Activated CD4-positive, alpha-beta T cell treated with anti-CD3 and anti-CD28 coated beads, Interleukin-2, amount 10 ng/mL, durations not matched to agents 24 days and 14 days (primary cell): ENCODE measurements around the gene DDX10. TPM values are rescaled to one million over a fixed set of nuclear protein-coding genes. Genes with fewer than 3 reads are reported as not detected.

ENCODE experiments used
- DNase-seq: peaks from one replicate; pipeline ENCODE4 v3.0.0; 2022
- H3K27ac Mint-ChIP-seq: one replicate; pipeline ENCODE4 v1.8.0; 2022; ENCODE audit warnings: mild to moderate bottlenecking, mixed read lengths
- H3K27me3 Mint-ChIP-seq: one replicate; pipeline ENCODE4 v1.8.0; 2022; ENCODE audit warnings: mixed read lengths
- H3K36me3 Mint-ChIP-seq: one replicate; pipeline ENCODE4 v1.8.0; 2022; ENCODE audit warnings: low read depth, mild to moderate bottlenecking, mixed read lengths
- H3K4me1 Mint-ChIP-seq: one replicate; pipeline ENCODE4 v1.8.0; 2021; ENCODE audit warnings: mixed read lengths
- H3K4me3 Mint-ChIP-seq: one replicate; pipeline ENCODE4 v1.8.0; 2022; ENCODE audit warnings: mild to moderate bottlenecking, moderate library complexity, mixed read lengths
- H3K9me3 Mint-ChIP-seq: one replicate; pipeline ENCODE4 v1.8.0; 2021; ENCODE audit warnings: mixed read lengths
- intact Hi-C: fragments of 100-400 bp; cut with micrococcal nuclease; formaldehyde crosslinking; loops from one replicate; pipeline ENCODE4 v1.15.1; 2023
- total RNA-seq: library from RNA; stranded (reverse); gene quantifications from 2 replicates; pipeline ENCODE4 v1.2.3, GENCODE V29; 2022

The DDX10 gene
- total RNA-seq, 1 donor from 2014 or later, result 71.6 TPM

- Mint-ChIP-seq H3K27me3 (no peaks in the 10 kb centered on the region), H3K36me3 (peaks cover 11% of the 10 kb centered on the region), H3K27ac (no peak overlapping the region)
These were observed 250.1 kb downstream of the DDX10 start for GRCh38 chr11:108914981-108915380.

GRCh38 chr11:108915666-108916065 is 250.8 kb downstream of the DDX10 start:
- H3K4me3 Mint-ChIP-seq, result no peak overlapping the region
- intact Hi-C loops, result no loop called here
- H3K27ac Mint-ChIP-seq, result no peak overlapping the region
- H3K27me3 Mint-ChIP-seq, result no peaks in the 10 kb centered on the region
- DNase-seq, result no peak
- peaks cover 14% of the 10 kb centered on the region for H3K36me3 Mint-ChIP-seq
- H3K9me3 Mint-ChIP-seq, result peaks cover 5% of the 10 kb centered on the region
- peaks cover 2% of the 10 kb centered on the region for H3K4me1 Mint-ChIP-seq

More at GRCh38 chr11:108914981-108915380, 250.1 kb downstream of the DDX10 start:
- Mint-ChIP-seq H3K4me3 (no peak overlapping the region), H3K9me3 (peaks cover 3% of the 10 kb centered on the region), H3K4me1 (peaks cover 2% of the 10 kb centered on the region)
- intact Hi-C loops, result no loop called here
- DNase-seq, result no peak

GRCh38 chr11:108916290-108916689 is 251.4 kb downstream of the DDX10 start:
- Mint-ChIP-seq H3K36me3 (peaks cover 14% of the 10 kb centered on the region), H3K27ac (no peak overlapping the region), H3K4me1 (peaks cover 2% of the 10 kb centered on the region), H3K27me3 (no peaks in the 10 kb centered on the region), H3K9me3 (peaks cover 5% of the 10 kb centered on the region), H3K4me3 (no peak overlapping the region)
- no peak for DNase-seq
- intact Hi-C loops, result no loop called here

GRCh38 chr11:108916935-108917334 is 252.1 kb downstream of the DDX10 start:
- H3K27me3 Mint-ChIP-seq, result no peaks in the 10 kb centered on the region
- H3K36me3 Mint-ChIP-seq, result peaks cover 14% of the 10 kb centered on the region
- no peak for DNase-seq
- no peak overlapping the region for H3K27ac Mint-ChIP-seq
- peaks cover 5% of the 10 kb centered on the region for H3K9me3 Mint-ChIP-seq
- intact Hi-C loops, result no loop called here
- H3K4me3 Mint-ChIP-seq, result no peak overlapping the region
- H3K4me1 Mint-ChIP-seq, result peaks cover 2% of the 10 kb centered on the region

- no peak overlapping the region for H3K27ac Mint-ChIP-seq
- peaks cover 5% of the 10 kb centered on the region for H3K9me3 Mint-ChIP-seq
- intact Hi-C loops, result no loop called here
- DNase-seq, result no peak
- H3K36me3 Mint-ChIP-seq, result peaks cover 17% of the 10 kb centered on the region
- H3K4me1 Mint-ChIP-seq, result no peaks in the 10 kb centered on the region
- H3K27me3 Mint-ChIP-seq, result no peaks in the 10 kb centered on the region
- no peak overlapping the region for H3K4me3 Mint-ChIP-seq
These were observed 256.3 kb downstream of the DDX10 start for GRCh38 chr11:108921211-108921610.

GRCh38 chr11:108922241-108922640 is 257.4 kb downstream of the DDX10 start:
- Mint-ChIP-seq H3K4me3 (no peak overlapping the region), H3K4me1 (no peaks in the 10 kb centered on the region), H3K27ac (no peak overlapping the region), H3K36me3 (peaks cover 17% of the 10 kb centered on the region), H3K27me3 (no peaks in the 10 kb centered on the region), H3K9me3 (peaks cover 5% of the 10 kb centered on the region)
- no peak for DNase-seq
- intact Hi-C loops, result no loop called here

- Mint-ChIP-seq H3K4me1 (no peaks in the 10 kb centered on the region), H3K27me3 (no peaks in the 10 kb centered on the region), H3K27ac (no peak overlapping the region), H3K4me3 (no peak overlapping the region), H3K9me3 (peaks cover 5% of the 10 kb centered on the region), H3K36me3 (peaks cover 12% of the 10 kb centered on the region)
- intact Hi-C loops, result no loop called here
- no peak for DNase-seq
These were observed 258.5 kb downstream of the DDX10 start for GRCh38 chr11:108923413-108923812.

- Mint-ChIP-seq H3K9me3 (no peaks in the 10 kb centered on the region), H3K4me1 (no peaks in the 10 kb centered on the region), H3K36me3 (peaks cover 4% of the 10 kb centered on the region), H3K27me3 (no peaks in the 10 kb centered on the region), H3K27ac (no peak overlapping the region), H3K4me3 (no peak overlapping the region)
- intact Hi-C loops, result no loop called here
- DNase-seq, result no peak
These were observed 261.4 kb downstream of the DDX10 start for GRCh38 chr11:108926171-108926840.

- Mint-ChIP-seq H3K36me3 (peaks cover 4% of the 10 kb centered on the region), H3K27me3 (no peaks in the 10 kb centered on the region), H3K4me1 (no peaks in the 10 kb centered on the region), H3K4me3 (no peak overlapping the region), H3K9me3 (no peaks in the 10 kb centered on the region), H3K27ac (no peak overlapping the region)
- DNase-seq, result no peak
- intact Hi-C loops, result no loop called here
These were observed 262.1 kb downstream of the DDX10 start for GRCh38 chr11:108926841-108927577.

GRCh38 chr11:108927791-108928545 is 263.1 kb downstream of the DDX10 start:
- peaks cover 4% of the 10 kb centered on the region for H3K36me3 Mint-ChIP-seq
- no peak overlapping the region for H3K27ac Mint-ChIP-seq
- H3K9me3 Mint-ChIP-seq, result no peaks in the 10 kb centered on the region
- intact Hi-C loops, result no loop called here
- no peak overlapping the region for H3K4me3 Mint-ChIP-seq
- no peaks in the 10 kb centered on the region for H3K4me1 Mint-ChIP-seq
- DNase-seq, result no peak
- no peaks in the 10 kb centered on the region for H3K27me3 Mint-ChIP-seq

GRCh38 chr11:108929241-108929640 is 264.4 kb downstream of the DDX10 start:
- DNase-seq, result no peak
- peaks cover 7% of the 10 kb centered on the region for H3K9me3 Mint-ChIP-seq
- H3K36me3 Mint-ChIP-seq, result peaks cover 1% of the 10 kb centered on the region
- no peak overlapping the region for H3K27ac Mint-ChIP-seq
- H3K4me3 Mint-ChIP-seq, result no peak overlapping the region
- H3K4me1 Mint-ChIP-seq, result no peaks in the 10 kb centered on the region
- no peaks in the 10 kb centered on the region for H3K27me3 Mint-ChIP-seq
- intact Hi-C loops, result no loop called here

GRCh38 chr11:108931168-108931567 is 266.3 kb downstream of the DDX10 start:
- Mint-ChIP-seq H3K4me3 (no peak overlapping the region), H3K36me3 (no peaks in the 10 kb centered on the region), H3K4me1 (no peaks in the 10 kb centered on the region), H3K27me3 (no peaks in the 10 kb centered on the region), H3K27ac (no peak overlapping the region), H3K9me3 (peaks cover 8% of the 10 kb centered on the region)
- intact Hi-C loops, result no loop called here
- no peak for DNase-seq

- Mint-ChIP-seq H3K9me3 (peaks cover 8% of the 10 kb centered on the region), H3K4me3 (no peak overlapping the region), H3K27me3 (no peaks in the 10 kb centered on the region), H3K27ac (no peak overlapping the region), H3K4me1 (no peaks in the 10 kb centered on the region), H3K36me3 (no peaks in the 10 kb centered on the region)
- DNase-seq, result no peak
- intact Hi-C loops, result no loop called here
These were observed 268.8 kb downstream of the DDX10 start for GRCh38 chr11:108933630-108934029.

GRCh38 chr11:108934289-108934688 is 269.4 kb downstream of the DDX10 start:
- no peak overlapping the region for H3K4me3 Mint-ChIP-seq
- DNase-seq, result no peak

More at GRCh38 chr11:108934289-108934688, 269.4 kb downstream of the DDX10 start:
- no peaks in the 10 kb centered on the region for H3K27me3 Mint-ChIP-seq
- no peaks in the 10 kb centered on the region for H3K36me3 Mint-ChIP-seq
- intact Hi-C loops, result no loop called here
- no peaks in the 10 kb centered on the region for H3K4me1 Mint-ChIP-seq
- peaks cover 8% of the 10 kb centered on the region for H3K9me3 Mint-ChIP-seq
- H3K27ac Mint-ChIP-seq, result no peak overlapping the region
